Hematopoietic multipotent progenitor cell treated with erythropoietin and hydrocortisone succinate and interleukin-3 and kit ligand, for 15 days (in vitro differentiated cells): ENCODE results near the gene TP73.

Experiments
- DNase-seq: peaks from one replicate; pipeline ENCODE4 v3.0.0-alpha.2; 2015; ENCODE audit warnings: low spot score

Gene TP73

DNA sequence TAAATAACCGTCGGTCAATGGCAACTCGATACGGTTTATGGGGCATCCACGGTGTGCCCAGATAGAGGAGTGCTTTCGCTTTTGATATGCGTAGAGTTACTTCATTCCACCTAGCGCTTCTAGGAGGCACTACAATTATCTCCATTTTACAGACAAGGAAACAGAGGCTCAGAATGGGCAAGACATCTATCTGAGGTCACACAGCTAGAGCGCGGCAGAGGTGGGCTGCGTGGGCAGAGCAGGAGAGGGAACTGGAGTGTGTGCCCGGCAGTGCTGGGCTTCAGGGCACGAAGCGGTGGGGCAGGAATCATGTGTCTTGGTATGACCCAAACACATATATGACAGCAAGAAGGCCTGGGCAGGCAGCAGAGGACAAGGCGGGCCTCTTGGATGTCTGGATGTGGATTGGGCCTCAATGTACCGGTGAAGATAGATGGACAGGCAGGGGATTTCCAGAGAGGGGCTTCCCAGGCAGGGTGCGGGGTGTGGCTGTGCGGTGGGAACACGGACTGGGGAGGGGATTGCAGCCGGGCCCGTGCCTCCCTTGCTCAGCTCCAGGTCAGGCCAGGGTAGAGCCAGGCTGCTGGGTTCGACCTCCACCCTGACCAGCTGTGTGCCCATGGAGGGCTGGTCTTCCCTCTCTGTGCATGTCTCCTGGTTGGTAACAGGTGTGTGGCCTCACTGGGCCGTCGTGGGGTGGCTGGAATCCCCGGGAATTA lies 21.2 kb downstream of the TP73 start:
- DNase-seq: no peak

DNA sequence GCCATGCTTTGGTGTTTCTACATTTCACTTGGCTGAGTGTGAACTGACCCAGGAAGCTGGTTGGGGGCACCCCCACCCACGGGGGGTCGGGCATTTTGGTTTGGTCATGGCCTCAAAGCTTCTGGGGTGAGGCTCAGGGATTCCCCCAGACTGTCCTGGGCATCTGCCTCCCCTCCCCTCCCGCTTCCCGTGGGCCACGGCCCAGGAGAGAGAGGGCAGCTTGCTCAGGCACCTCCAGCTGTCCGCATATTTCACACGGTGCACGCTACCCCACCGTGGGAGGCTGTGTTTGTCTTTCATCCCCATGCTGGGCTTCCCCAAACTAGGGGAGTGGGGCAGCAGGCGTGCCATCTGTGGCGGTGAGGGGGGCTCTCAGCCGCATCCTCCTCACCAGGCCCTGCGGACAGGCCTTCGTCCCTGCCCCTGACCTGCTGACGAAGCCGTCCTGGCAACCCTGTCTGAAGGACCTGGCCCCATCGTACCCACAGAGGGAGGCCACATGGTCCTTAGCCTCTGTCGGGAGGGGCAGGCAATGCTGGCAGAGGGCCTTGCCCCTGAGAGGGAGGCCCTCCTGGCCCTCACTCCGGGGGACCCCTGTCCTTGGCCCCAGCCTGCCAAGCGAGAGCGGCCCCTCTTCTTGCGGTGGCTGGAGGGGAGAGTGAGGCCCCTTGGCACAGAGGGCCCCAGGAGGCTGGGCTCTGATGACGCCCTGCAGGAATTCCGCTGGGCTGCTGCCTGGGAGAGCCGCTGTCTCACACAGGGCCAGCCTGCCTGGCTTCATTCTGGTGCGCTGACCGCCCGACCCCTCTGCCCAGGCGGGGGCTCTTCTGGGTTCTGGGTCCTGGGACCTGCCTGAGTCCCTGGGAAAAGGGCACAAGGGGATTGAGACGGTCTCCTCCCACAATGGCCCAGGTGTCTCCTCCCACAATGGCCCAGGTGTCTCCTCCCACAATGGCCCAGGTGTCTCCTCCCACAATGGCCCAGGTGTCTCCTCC lies 22.1 kb downstream of the TP73 start:
- DNase-seq: no peak

DNA sequence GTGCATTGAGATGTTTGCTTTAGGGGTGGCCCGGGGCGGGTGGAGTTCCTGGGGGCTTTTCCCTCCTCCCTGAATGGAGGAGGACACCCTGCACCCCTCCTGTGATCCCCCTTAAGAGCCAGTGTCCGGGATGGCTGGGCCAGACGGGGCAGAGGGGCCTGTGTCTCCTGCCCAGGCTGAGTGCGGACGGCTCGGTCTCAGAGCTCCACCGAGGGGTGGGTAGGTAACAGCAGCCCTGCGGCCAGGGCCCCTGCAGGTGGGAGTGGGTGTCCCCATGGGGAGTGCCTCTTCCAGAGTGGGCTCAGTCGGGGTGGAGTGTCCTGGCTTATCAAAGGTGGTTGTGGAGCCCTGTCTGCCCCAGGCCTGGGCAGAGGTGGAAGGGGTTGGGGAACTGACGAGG lies 23.1 kb downstream of the TP73 start:
- DNase-seq: no peak

DNA sequence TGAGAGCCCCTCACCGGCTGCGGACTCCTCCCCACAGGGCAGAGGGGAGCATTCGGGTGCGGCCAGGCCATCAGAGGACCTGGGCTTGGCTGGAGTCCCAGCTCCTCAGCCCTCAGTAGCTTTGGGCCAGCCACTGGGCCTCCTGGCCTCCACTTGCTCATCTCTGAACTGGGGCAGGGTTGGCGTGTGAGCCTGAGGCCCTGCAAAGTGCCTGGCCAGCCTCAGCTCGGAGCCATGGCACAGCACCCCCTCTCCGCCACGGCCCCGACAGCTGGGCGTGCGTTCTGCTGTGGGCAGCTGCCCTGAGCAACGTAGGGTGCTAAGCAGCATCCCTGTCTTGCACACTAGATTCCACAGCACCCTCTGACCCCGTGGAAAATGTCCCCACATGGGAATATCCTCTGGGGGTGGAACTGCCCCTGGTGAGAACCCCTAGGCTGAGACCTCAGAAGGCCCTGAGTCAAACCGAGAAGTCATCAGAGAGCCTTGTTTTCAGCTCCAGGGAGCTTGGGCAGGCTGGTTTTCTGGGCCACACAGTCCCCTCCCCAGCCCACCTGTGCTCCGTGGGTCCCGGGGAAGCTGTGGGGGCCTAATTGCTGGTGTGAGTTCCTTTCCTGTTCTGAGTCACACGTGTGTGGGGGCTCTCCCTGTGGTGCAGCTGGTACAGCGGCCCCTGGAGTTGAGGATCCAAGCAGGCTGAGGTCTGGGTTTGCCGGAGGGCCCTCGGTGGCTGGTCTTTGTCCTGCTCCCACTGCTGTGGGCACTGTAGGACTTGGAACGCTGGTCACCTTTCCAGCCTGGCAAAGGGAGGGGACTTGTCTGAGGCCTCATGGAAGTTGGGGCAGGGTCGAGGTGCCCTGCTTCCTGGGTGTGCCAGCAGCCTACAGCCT lies 24.5 kb downstream of the TP73 start:
- no peak for DNase-seq

DNA sequence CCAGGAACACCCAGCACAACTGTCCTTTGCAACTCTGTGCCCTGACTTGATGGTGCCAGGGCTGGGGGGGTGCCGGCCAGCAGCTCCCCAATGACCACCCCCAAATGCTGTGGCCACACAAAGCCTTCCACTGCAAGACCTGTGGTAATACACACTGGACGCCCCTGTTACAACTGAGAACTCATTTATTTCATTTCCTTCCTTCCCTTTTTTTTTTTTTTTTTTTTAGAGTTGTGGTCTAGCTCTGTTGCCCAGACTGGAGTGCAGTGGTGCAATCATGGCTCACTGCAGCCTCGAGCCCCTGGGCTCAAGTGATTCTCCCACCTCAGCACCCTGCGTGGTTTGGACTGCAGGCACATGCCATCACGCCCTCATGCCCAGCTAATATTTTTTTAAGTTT lies 25.2 kb downstream of the TP73 start:
- DNase-seq: no peak

DNA sequence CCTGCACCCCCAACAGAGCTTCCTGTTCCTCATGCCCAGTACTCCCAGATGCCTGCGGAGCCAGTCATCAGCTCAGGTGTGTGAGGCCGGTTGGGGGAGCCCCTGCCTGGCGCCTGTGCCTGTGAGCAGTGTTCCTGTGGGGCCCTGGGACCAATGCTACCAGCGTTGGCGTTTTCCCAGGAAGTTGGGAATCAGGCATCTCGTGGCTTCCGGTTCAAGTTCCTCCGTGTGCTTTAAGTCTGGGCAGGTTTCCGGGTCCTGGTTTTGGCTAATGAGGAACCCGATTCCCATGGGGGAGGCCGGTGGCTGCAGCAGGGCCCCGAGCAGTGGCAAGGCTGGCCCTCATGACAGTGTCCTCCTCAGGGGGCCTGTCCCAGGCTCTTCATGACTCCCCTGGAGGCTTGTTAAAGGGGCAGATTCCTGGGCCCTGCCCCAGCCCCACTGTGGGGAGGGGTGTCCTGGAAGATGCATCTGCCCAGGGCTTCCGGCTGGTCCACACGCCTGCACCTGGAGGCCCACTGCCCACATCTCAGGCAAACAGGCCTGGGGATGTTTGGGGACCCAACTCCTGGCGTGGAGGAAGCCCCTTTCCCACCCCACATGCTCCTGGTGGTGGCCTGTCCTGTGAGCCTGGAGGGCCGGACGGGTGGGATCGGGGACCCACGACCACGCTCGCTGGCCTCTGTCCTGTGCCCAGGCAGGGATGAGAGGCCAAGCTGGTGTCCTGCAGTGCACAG lies 26.2 kb downstream of the TP73 start:
- DNase-seq: no peak

DNA sequence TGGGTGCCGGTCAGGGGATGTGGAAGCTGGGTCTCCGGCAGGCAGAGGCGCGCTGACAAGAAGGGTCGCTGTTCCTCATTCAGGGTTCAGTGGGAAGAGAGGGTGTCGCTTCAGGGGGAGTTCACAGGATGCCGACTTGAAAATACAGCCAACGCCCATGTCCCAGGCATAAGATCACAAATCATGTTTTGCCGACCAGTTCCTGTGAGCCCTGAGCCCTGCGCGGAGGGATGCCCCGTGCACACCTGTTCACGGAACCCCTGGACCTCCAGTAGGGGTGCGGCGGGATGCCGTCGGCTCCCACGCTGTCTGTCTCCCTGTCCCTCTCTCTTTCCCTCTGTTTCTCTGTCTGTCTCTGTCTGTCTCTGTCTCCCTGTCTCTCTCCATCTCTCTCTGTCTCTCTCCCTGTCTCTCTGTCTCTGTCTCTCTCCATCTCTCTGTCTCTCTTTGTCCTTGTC lies 26.8 kb downstream of the TP73 start:
- DNase-seq: no peak

DNA sequence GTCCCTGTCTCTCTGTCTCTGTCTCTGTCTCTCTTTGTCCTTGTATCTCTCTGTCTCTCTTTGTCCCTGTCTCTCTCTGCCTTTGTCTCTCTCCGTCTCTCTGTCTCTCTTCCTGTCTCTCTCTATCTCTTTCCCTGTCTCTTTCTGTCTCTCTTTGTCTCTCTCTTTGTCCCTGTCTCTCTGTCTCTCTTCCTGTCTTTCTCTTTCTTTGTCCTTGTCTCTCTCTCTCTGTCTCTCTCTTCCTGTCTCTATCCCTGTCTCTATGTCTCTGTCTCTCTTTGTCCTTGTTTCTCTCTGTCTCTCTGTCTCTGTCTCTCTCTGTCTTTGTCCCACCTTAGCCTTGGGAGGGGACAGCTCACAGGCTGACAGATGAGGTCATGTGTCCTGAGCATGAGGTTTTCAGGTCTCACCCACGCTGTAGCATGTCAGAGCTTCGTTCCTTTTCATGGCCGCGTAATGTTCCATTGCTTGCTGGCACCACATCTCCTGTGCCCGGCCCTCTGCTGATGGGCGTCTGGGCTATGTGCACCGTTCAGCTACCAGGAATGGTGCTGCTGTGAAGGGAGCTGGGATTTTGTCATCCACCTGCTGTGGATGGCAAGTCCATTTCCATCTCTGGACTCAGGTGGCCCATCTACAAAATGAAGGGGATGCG lies 27.6 kb downstream of the TP73 start:
- DNase-seq: no peak

DNA sequence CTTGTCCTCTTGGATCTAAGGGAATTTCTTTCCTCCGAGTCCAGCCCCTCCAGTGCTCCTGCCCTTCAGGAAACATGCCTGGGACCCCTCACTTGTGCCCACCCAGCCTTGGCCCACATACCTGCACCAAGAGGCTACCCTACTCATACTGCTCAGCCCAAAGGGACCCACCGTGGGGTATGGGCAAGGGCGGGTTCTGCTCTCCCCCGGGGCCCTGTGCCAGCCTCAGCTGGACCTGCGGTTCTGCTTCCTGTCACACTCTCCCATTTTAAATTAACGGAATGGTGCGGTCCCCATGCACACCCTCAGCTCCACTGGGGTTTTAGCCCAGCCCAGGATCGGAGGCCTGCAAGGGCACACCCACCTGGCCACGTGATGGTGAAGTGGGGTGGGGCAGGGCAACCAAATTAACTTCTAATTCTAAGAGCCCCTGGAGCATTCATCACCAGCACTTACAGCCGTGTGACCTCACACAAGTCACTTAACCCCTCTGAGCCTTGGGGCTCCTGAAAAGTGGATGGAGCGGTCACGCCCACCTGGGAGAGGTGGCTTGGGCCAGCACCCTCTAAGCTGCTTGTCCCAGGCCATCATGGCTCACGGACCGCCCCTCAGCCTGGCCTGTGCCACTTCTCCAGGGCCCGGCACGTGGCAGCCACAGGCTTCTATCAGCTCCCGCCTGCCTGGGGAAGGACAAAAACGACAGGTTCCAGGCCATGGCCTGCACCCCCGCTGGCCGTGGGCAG lies 28.3 kb downstream of the TP73 start:
- DNase-seq: no peak

DNA sequence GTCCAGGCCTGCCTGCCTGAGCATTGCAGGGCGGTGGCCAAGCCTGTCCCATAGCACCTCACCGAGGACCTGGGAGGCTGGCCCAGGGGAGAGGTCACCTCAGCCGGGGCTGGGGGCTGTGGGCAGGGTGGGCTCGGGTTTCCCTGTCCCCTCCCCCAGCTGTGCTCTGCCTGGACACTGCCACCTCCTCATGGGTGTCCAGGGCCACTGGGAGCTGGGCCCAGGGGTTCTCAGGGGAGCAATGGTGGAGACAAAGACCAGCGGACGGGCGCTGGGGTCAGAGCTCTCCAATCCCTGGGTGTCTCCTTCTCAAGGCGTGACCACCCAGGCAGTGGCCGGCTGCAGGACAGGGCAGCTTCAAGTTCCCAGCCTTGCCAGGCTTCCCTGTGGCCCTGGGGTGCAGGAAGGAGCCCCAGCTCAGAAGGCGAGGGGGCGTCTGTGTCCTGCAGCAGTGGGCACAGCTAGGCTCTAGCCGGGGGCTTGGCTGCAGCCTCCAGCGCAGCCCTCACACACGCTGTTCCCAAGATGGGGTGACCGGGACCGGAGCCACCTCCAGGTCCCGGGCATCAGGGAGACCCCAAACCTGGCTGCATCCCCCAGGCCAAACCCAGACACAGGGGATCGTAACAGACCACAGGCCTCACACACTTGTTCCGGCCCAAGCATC lies 29.0 kb downstream of the TP73 start:
- DNase-seq: no peak

DNA sequence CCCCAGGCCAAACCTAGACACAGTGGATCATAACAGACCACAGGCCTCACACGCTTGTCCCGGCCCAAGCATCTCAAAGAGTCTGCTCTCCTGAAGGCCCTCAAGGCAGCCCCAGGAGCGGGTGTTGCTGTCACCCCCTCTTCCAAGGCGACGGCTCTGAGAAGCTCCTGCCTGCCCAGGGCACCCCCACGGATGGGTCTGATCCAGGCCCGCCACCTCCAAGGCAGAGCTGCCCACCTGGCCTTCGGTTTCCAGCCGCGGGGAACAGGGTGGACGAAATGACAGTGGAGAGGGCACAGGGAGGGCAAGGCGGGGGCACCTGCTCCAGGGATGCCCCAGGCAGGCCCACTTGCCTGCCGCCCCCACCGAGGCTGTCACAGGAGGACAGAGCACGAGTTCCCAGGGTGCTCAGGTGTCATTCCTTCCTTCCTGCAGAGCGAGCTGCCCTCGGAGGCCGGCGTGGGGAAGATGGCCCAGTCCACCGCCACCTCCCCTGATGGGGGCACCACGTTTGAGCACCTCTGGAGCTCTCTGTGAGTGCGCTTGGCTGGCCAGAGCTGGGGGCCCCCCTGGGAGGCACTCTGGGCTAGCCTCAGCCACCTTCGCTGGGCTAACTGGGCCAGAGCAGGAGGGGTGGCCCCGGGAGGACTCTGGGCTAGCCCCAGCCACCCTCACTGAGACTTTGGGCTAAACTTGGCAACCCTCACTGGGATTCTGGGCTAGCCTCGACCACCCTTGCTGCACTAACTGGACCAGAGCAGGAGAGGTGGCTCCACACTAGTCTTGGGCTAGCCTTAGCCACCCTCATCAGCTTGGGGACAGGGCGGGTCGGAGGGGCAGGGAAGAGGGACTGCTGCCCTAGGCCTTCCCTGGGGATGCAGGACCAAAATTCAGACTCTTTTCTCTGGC lies 29.8 kb downstream of the TP73 start:
- no peak for DNase-seq

DNA sequence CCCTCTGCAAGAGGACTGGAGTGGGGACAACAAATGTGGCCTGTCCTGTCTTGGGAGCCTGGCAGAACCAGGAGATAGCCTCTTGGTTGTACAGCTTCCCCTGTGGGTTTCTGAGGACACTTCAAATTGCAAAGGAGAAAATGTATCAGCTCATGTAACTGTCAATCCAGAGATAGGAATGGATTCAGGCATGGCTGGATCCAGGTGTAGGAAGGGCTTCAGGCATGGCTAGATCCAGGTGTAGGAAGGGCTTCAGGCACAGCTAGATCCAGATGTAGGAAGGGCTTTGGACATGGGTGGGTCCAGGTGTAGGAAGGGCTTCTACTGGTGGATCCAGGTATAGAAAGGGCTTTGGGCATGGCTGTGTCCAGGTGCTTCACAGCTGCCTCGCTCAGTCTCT lies 30.9 kb downstream of the TP73 start:
- DNase-seq: no peak

DNA sequence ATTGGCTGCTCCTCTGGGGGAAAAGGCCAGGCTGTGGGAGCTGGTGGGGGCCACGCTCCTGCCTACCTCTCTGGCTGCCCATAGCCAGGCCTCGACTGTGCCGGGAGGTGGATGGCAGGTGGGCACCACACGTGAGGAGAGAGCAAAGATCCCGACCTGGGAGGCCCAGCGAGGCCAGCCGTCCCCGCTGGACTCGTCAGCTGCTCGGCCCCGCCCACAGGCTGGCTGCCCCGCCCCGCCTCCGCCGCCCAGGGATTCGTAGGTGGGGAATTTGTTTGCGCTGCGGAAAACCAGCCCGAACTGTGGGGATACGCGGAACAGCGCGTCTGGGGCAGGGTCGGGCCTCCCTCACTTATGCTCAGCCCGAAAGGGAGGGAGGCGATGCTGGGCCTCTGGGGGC lies 31.7 kb downstream of the TP73 start:
- no peak for DNase-seq

DNA sequence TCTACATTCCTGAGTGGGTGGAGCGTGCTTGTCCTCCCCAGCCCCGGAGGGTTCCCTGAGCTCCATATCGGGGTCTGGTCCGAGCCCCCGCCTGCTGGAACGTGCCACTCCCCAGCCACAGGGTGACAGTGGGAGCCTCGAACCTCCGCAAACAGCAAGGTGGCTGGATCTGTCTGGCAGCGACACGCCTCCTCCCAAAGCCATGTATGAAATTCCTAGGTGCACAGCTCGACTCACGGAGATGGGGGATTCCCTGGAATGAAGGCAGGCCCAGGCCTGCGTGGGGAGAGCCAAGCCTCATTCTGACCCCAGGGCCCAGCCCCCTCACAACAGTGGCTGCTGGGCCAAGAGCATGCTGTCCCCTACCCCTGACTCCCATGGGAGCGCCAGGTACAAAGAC lies 32.9 kb downstream of the TP73 start:
- no peak for DNase-seq

DNA sequence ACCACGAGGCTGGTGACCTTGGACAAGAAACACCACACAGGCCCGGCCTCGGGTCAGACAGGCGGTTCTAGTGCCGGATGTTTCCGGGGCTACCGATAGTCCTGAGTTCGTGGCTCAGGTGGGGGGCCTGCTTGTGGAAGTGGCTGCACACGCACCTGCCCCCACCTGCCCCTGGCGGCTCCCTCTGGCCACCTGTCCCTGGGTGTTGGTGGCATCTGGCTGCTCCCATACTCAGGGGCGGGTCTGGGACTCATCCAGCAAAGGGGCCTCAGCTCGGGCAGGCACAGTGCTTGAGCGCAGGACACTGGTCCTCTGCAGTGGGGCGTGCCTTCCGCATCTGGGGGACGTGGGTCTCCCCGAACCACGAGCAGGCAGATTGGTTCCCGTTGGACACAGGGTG lies 33.6 kb downstream of the TP73 start:
- DNase-seq: no peak

DNA sequence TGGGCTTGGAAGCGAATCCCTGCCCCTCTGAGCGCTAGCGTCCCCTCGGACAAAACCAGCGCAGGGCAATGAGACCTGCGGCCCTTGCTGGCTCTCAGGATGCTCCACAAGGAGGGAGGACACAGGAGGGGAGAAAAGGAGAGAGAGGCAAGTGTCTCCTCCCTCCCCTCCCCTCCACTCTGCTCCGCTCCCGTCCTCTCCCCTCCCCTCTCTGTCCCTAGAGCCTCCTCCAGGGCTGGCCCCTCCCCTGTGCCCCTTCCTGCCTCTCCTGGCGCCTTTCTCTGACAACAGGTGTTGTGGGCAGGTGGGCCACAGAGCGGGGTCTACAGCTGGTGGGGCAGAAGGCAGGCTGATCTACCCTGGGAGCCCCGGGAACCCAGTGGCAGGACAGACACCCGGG lies 35.2 kb downstream of the TP73 start:
- no peak for DNase-seq

DNA sequence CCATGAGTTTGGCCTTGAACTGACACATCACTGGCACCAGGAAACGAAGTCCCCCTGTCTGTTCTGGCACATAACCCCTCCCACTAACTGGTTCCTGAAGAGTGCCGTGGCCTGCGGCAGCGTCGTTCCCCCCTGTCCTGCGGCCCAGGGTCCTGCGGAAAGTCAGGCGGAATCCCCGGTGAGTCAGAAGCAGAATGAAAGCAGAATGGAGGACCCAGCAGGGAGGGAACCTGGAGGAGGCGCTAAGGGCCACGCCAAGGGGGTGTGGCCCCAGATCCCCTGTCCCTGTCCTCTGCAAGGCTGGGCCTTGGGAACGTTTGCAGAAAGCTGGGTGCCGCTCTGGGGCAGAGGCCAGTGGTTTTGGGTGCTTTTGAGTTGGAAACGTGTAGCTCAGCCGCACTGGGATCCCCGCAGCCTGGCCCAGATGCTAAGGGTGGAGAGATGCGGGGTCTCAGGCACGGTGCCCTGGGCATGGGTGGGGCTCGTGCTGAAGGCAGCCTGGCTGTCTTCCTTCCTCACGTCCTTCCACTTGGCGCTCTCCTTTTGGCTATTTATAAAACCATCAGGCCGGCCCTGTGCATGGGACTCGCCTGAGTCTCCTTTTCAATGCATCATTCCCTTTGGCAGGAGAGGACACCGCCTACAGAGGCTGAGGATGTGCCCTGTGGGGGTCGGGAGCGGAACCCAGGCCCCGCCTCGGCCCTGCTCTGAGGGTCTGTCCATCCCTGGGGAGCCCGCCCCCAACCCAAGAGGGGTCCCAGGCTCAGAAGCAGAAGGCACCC lies 36.2 kb downstream of the TP73 start:
- no peak for DNase-seq
